HG02588 (cell line): Measurements from ENCODE around the gene EIPR1.

Source experiments
- ATAC-seq: cut with Tn5 transposase; IDR thresholded peaks from one replicate; pipeline ENCODE4 v1.9.1; 2021; ENCODE audit warnings: mild to moderate bottlenecking, moderate library complexity; ENCODE audit not compliant: unreplicated experiment

Gene EIPR1

DNA sequence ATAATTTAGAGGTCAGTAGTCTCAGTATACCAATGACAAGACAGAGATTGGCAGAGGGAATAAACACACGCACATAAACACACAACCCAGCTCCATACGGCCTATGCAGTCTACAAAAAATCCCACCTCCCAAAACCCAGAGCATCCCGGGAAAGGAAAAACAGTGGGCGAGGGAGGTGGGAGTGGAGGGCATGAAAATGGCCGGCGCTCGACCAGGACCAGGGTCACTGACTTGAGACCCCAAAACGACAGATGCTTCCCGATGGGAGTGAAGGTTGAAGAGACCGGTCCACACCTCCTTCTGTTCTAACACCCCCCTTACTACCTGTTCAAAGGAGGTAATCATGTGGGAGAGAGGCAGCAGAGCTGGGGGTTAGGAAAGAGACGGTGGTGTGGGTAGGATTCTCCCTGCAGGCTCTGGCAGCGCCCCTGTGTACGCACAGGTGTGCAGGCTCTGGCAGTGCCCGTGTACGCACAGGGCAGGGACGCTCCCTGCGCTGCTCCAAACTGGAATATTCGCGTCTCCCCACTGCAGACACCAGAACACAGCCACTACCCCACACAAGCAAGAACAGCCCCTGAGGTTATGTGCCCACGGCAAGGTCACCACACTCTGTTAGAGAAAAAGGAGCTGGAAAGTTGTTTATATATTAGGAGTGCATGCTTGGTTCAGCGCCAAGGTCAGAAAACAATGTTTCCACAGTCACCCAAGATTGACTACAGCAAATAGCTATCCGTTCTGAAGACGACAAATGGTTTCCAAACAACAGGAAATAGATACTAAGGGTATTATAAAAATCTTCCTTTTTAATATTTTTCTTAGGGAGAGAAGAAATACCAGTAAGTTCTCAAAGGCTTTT, 67.9 kb downstream of the EIPR1 start:
- no peak for ATAC-seq

DNA sequence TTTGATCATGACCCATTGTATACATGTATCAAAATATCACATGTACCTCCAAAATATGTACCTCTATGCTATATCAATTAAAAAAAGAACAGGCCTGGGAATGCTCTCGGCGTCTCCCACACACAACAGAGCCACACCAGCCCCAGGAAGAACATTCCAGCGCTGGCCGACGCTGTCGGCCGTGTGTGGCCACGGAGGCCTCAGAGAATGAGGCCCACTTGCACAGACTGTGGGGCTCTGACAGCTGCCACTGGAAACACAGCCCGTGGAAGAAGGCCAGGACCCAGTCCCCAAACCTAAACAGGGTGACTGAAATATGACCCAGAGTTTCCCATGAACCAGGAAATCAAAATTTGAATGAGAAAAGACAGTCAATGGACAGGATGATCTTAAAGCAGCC, 69.7 kb downstream of the EIPR1 start:
- ATAC-seq: no peak

DNA sequence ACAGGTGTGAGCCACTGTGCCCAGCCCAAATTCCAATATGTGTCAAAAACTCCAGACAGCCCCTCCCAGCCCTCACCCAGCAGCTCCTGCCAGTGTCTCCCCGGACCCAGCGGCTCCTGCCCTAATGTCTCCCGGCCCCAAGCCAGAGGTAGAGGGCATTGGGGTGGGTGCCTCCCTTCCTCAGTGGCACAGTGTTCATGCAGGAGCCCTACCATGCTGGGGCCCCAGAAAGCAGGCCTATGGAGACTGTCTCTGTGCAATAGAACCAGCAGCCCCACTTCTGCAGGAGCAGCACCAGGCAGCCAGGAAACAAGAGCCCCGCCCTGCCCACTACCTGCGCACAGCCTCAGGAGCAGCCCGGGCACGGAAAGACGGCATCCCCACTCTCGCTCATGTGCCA, 70.4 kb downstream of the EIPR1 start:
- no peak for ATAC-seq

- ATAC-seq: no peak
These were observed 71.7 kb downstream of the EIPR1 start for GRCh38 chr2:3305952-3306351.

DNA sequence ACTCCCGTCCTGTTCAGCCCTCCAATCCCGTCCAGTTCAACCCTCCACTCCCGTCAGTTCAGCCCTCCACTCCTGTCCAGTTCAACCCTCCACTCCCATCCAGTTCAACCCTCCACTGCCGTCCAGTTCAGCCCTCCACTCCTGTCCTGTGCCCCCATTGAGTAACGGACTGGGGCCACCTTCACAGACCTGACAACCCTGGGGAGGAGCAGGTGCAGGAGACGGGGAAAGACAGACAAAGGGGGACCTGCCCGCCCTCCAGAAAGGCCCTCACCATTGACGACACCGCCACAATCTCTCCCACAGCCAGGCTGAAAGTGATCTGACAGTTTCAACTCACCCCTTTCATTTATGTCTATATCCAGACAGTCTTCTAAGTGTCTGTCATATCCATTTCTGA, 72.2 kb downstream of the EIPR1 start:
- no peak for ATAC-seq

DNA sequence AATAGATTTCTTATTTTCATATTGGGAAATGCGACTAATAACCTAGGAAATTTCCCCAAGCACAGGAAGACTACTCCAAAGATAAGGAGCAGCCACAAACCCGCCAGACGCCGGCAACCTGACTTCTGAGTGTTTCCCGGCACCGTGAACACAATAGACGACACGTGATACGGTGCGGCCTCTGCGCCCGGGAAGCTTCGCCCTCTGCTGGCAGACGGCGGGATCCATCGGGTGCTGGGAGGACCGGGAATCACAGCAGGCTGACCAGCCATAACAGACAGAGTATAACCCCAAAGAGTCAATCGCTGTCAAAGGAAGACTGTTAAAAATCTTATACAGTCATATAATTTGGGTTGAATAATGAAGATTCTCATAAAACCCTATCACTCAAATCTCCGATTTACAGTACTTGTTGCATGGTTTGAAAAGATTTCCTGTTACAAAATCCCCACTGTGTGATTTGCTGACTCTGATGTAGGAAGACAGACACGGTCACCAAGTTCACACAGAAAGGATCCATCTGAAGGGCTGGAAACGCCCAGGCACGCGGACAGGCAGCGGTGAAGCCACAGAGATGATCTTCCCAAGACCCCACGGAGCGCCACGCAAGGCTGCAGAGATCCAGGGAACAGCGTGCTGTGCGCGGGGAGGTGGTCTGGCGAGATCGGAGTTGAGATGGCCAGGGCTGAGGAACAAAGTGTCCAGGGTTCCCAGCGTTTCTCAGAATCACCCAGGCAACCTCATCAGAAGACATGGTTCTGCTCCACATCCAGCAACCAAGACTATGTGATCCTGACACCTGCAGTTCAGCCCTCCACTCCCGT, 73.8 kb downstream of the EIPR1 start:
- peak; percentile 96 for ATAC-seq

DNA sequence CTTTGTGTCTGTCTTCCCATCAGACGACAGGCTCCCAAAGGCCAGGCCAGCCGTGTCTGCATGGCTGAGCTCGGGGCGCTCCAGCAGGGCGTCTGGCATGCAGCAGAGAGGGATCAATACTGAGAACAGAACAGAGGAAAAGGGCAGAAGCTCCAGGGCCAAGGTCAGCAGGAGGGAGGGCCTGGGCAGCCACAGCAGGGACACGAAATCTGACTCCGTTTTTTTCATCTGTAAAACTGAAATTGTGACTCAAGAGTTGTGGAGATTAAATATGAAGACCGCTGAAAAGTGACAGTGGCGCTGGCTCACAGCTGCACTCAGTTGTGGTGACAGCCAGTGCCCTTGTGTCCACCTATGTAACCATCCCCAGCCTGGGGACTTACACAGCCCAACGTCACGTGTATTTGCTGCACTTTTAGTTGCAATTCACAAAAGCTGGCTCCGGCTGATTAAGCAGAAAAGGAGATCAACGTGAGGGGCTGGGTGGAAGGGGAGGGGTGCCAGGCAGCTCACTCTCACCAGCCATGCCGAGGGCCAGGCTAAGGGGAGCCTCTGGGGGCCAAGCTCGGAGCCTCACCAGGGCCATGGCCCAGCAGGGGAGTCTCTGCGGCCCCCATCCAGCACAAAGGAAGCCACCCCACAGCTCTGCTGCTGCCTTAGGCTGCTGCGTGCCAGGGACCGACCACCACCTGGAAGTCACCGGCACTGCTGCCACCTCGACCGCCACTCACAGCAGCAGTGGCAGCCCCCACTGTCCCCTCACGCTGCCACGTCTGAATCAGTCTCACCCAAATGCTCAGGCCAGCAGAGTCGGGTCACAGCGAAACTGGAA, 74.7 kb downstream of the EIPR1 start:
- ATAC-seq: peak; percentile 10

GRCh38 chr2:3302421-3302750, 75.2 kb downstream of the EIPR1 start:
- ATAC-seq: no peak

GRCh38 chr2:3301001-3301400, 76.6 kb downstream of the EIPR1 start:
- no peak for ATAC-seq

DNA sequence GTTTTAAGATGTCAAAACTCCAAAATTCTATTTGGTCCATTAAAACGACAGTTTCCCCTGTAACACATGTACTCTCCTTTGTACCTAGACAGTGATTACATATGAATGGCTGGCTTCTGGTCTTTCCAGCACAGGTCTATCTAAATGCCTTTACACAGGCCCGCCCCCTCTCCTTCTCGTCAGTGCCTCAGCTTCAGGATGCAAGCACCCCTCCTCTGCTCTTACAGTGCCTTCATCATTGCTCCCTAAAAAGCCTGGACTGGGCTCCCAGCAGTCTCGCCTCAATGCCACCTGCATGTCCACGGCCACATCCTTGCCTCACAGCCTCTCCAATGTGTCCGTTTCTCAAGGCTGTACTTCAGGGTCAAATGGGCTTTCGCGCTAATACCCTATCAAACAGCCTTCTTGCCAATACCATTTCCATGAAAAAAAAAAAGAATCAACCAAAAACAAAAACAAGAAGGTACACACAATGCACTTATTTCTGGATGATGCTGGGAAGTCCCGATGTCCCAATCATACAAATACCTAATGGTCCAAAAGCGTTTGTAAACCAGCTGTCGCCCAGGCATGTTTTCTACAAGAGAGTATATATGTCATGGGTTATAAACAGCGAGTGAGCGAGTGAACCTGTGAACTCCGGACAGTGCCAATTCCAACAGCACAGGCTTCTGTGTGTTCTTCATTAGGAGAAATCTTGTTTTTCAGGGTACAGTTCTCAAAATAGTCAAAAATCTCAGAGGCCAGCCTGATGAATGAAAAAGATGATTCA, 77.2 kb downstream of the EIPR1 start:
- ATAC-seq: no peak

- ATAC-seq: no peak
These were observed 77.9 kb downstream of the EIPR1 start for GRCh38 chr2:3299703-3300102.

DNA sequence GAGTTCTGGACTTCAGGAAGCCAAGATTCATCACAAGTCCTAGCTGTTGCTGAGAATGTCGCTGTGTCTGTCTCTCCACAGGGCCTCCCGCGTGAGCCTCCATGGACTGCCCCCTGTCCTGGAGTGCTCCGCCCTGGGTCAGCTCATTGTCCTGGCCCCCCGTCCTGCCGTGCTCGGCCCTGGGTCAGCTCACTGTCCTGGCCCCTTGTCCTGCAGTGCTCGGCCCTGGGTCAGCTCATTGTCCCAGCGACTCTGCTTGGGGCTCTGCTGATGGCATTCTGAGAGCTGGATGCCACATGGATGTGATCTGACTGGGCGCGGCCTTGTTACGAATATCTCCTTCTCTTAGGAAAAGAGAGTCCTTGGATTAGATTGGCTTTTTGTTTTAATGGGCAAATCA, 78.5 kb downstream of the EIPR1 start:
- ATAC-seq: no peak

DNA sequence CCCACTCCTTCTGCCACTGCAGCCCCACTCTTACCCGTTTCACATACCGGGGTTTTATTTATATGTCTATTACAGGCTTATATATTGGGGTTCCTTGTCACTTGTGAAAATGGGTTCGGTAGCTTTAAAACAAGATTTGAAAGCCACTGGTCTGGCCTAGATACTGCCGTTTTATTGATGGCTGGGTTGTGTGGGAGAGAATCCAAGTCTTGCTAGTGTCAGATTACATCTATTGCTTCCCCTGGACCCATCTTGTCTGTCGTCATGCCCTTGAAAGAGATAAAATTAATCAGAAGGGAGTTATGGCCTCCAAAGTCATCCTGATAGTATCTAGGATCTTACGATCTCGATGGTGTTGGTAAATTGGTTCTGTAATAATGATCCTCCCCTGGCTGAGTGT, 79.4 kb downstream of the EIPR1 start:
- ATAC-seq: no peak

GRCh38 chr2:3297523-3297922, 80.1 kb downstream of the EIPR1 start:
- ATAC-seq: no peak

- no peak for ATAC-seq
These were observed 81.2 kb downstream of the EIPR1 start for GRCh38 chr2:3296182-3296972.

DNA sequence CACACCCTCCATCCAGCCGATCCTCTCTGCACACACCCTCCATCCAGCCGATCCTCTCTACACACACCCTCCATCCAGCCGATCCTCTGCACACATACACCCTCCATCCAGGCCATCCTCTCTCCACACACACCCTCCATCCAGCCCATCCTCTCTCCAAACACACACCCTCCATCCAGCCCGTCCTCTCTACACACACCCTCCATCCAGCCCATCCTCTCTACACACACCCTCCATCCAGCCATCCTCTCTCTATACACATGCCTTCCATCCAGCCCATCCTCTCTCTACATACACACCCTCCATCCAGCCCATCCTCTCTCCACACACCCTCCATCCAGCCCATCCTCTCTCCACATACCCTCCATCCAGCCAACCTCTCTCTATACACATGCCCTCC, 83.1 kb downstream of the EIPR1 start:
- no peak for ATAC-seq

GRCh38 chr2:3294069-3294468, 83.5 kb downstream of the EIPR1 start:
- ATAC-seq: no peak

- no peak for ATAC-seq
These were observed 84.4 kb downstream of the EIPR1 start for GRCh38 chr2:3293221-3293620.

GRCh38 chr2:3292416-3292815, 85.2 kb downstream of the EIPR1 start:
- no peak for ATAC-seq

GRCh38 chr2:3291750-3292149, 85.9 kb downstream of the EIPR1 start:
- ATAC-seq: no peak
